Activated naive CD8-positive, alpha-beta T cell treated with anti-CD3 and anti-CD28 coated beads, Interleukin-2, amount 50 U/mL, for 16 hours (primary cell): ENCODE measurements around the gene JMJD8.

Experiments
- DNase-seq: peaks from one replicate; pipeline ENCODE4 v3.0.0-alpha.2; 2020; ENCODE audit warnings: low read depth, low spot score

The JMJD8 gene

GRCh38 chr16:684071-684794 is at the start of gene JMJD8:
Gene JMJD8 (minus strand): TSS chr16:684334. CDS start chr16:684319, 15 bp downstream.
- peak; percentile 93 for DNase-seq

GRCh38 chr16:733382-734207 is 49.5 kb upstream of the JMJD8 start:
- DNase-seq: no peak

GRCh38 chr16:732936-733335 is 48.8 kb upstream of the JMJD8 start:
- DNase-seq: no peak

GRCh38 chr16:732332-732731 is 48.2 kb upstream of the JMJD8 start:
- no peak for DNase-seq

GRCh38 chr16:730666-731509 is 46.8 kb upstream of the JMJD8 start:
- DNase-seq: no peak

GRCh38 chr16:729768-730665 is 45.9 kb upstream of the JMJD8 start:
- DNase-seq: no peak

GRCh38 chr16:728890-729744 is 45.0 kb upstream of the JMJD8 start:
- no peak for DNase-seq

GRCh38 chr16:728131-728889 is 44.2 kb upstream of the JMJD8 start:
- no peak for DNase-seq

- no peak for DNase-seq
Observed at GRCh38 chr16:727291-727977, 43.3 kb upstream of the JMJD8 start.

- DNase-seq: peak; percentile 43
Observed at GRCh38 chr16:726438-727290, 42.5 kb upstream of the JMJD8 start, which contains the start of the genes CCDC78 and HAGHL. Gene CCDC78 (minus strand): TSS chr16:726443. CDS start chr16:726367, 76 bp downstream. Gene HAGHL (plus strand): TSS chr16:727106. CDS start chr16:727510, 404 bp downstream.

GRCh38 chr16:726188-726437 is 42.0 kb upstream of the JMJD8 start:
- DNase-seq: no peak

GRCh38 chr16:725463-726187 is 41.5 kb upstream of the JMJD8 start:
- DNase-seq: no peak

GRCh38 chr16:725041-725376 is 40.9 kb upstream of the JMJD8 start:
- DNase-seq: no peak

GRCh38 chr16:724188-725040 is 40.3 kb upstream of the JMJD8 start:
- no peak for DNase-seq

GRCh38 chr16:723695-724094 is 39.6 kb upstream of the JMJD8 start:
- DNase-seq: no peak
